HepG2 (cell line): Measurements from ENCODE around the gene OSBPL2. TPM values are rescaled to one million over a fixed set of nuclear protein-coding genes. Genes with fewer than 3 reads are reported as not detected.

Experiments
- ATAC-seq: fragments of 200-7000 bp; cut with Tn5 transposase; 3 replicates; pipeline ENCODE4 v1.9.1; 2020; ENCODE audit warnings: mild to moderate bottlenecking, moderate library complexity
- BruUV-seq: library from RNA; stranded (reverse); fragments of 400-500 nt; replicated peaks from 2 replicates; lab custom pipeline; 2021; lab: Mats Ljungman, UMichigan
- CTCF ChIA-PET: fragments of 300-600 bp; formaldehyde crosslinking; extraction: SDS; loops from one replicate; lab custom pipeline; 2021; ENCODE audit warnings: low total read pairs, inconsistent platforms, low intra/inter-chr PET ratio; lab: Yijun Ruan, JAX
- POLR2A ChIA-PET: fragments of 350-600 bp; sonication (Branson Sonifier 250); formaldehyde crosslinking; loops from one replicate; lab custom pipeline; 2020; ENCODE audit warnings: antibody characterized with exemption, inconsistent platforms; lab: Yijun Ruan, JAX
- DNase-seq: peaks from one replicate; pipeline ENCODE4 v3.0.0-alpha.2; 2015; ENCODE audit warnings: low spot score
- FAIRE-seq: peaks from 3 replicates; lab custom pipeline; 2011; peaks lifted over from hg19 to GRCh38; lab: Jason Lieb, UNC
- H2AFZ ChIP-seq: one replicate; pipeline ENCODE4 v1.6.1; 2011; ENCODE audit warnings: low read length, inconsistent platforms
- H3K27ac ChIP-seq: fragments of 300-600 bp; 3 replicates; pipeline ENCODE4 v1.8.0; 2011; ENCODE audit warnings: mixed run types, mild to moderate bottlenecking, mixed read lengths, low read length, inconsistent platforms; ENCODE audit not compliant: insufficient read depth; ENCODE audit errors: extremely low read length
- H3K27me3 ChIP-seq, 2 experiments: fragments of 200-600 bp in 1 of 2; 2 replicates in 1 of 2; 3 replicates in 1 of 2; pipeline versions ENCODE4 v1.6.0 to v1.8.0; 2011; ENCODE audit warnings: low read length in 2 of 2, mild to moderate bottlenecking in 2 of 2, moderate library complexity in 2 of 2, inconsistent platforms in 1 of 2; ENCODE audit not compliant: insufficient read depth in 2 of 2, control insufficient read depth in 1 of 2
- H3K36me3 ChIP-seq, 2 experiments: fragments of 200-600 bp in 1 of 2; replicated peaks in 1 of 2; 2 replicates in 1 of 2; 3 replicates in 1 of 2; pipeline versions ENCODE4 v1.5.1 to v1.8.0; 2011; ENCODE audit warnings: low read length in 2 of 2, inconsistent platforms in 1 of 2; ENCODE audit not compliant: insufficient read depth in 2 of 2, control insufficient read depth in 1 of 2
- H3K4me1 ChIP-seq: 2 replicates; pipeline ENCODE4 v1.5.1; 2012; ENCODE audit warnings: low read length, inconsistent platforms; ENCODE audit not compliant: insufficient read depth
- H3K4me2 ChIP-seq: 2 replicates; pipeline ENCODE4 v1.6.0; 2011; ENCODE audit warnings: low read depth, low read length, inconsistent platforms
- H3K4me3 ChIP-seq, 3 experiments: fragments of 200-600 bp in 1 of 3; sonication (generic), shearing (Covaris generic) in 1 of 3; replicated peaks in 1 of 3; 2 replicates each; pipeline ENCODE4 v1.5.1; 2011 to 2016; ENCODE audit warnings: low read length in 3 of 3, inconsistent platforms in 2 of 3, low read depth in 2 of 3, mild to moderate bottlenecking in 2 of 3, control low read depth in 1 of 3, mixed read lengths in 1 of 3; ENCODE audit not compliant: insufficient read depth in 1 of 3
- H3K79me2 ChIP-seq: one replicate; pipeline ENCODE4 v1.6.1; 2011; ENCODE audit warnings: low read length, inconsistent platforms; ENCODE audit not compliant: insufficient read depth
- H3K9ac ChIP-seq: 2 replicates; pipeline ENCODE4 v1.6.0; 2011; ENCODE audit warnings: mild to moderate bottlenecking, low read depth, low read length, inconsistent platforms; ENCODE audit not compliant: insufficient read depth
- H3K9me3 ChIP-seq: 2 replicates; pipeline ENCODE4 v1.5.1; 2012; ENCODE audit warnings: mild to moderate bottlenecking, low read length
- H4K20me1 ChIP-seq: 2 replicates; pipeline ENCODE4 v1.6.0; 2011; ENCODE audit warnings: inconsistent platforms, mild to moderate bottlenecking, low read length, moderate library complexity; ENCODE audit not compliant: insufficient read depth
- ZNF280B ChIP-seq: sonication (generic); formaldehyde crosslinking; IDR thresholded peaks from 2 replicates; pipeline ENCODE4 v1.5.0; 2020; ENCODE audit warnings: missing genetic modification reagents, mild to moderate bottlenecking, borderline replicate concordance
- ZNF891 ChIP-seq: sonication (generic); formaldehyde crosslinking; IDR thresholded peaks from 2 replicates; pipeline ENCODE4 v1.5.0; 2020; ENCODE audit warnings: mild to moderate bottlenecking, missing genetic modification reagents
- WGBS: methylation state at CpG from one replicate; pipeline ENCODE4 v1.1.6; 2017; ENCODE audit warnings: low lambda C conversion rate; 5-methylcytosine and 5-hydroxymethylcytosine counted together
- in situ Hi-C: cut with HindIII; loops from 2 replicates; pipeline ENCODE4 v1.10.0; 2017; ENCODE audit warnings: low pct_unique_long_range_greater_than_20kb; ENCODE audit not compliant: extremely low pct_ligation_motif_present
- intact Hi-C: fragments of 100-400 bp; cut with micrococcal nuclease; formaldehyde crosslinking; loops from one replicate; pipeline ENCODE4 v1.10.0; 2022; ENCODE audit not compliant: unreplicated experiment
- polyA plus RNA-seq, 8 experiments: library from polyadenylated mRNA; depleted of rRNA in 3 of 8; stranded (reverse) in 7 of 8; unstranded in 1 of 8; fragments of >200 nt; fragmentation: Illumina TruSeq in 4 of 8; extraction: Trizol in 4 of 8; gene quantifications; 2 replicates each; pipeline versions ENCODE4 v1.2.1 to v1.2.3, GENCODE V29; 2011 to 2016; ENCODE audit warnings: low read depth in 4 of 8, missing spikeins in 1 of 8, mixed read lengths in 1 of 8; ENCODE audit not compliant: insufficient read depth in 1 of 8
- total RNA-seq, 5 experiments: library from RNA; depleted of rRNA; stranded (reverse); fragments of >200 nt; fragmentation: Illumina TruSeq; extraction: Trizol; gene quantifications; 2 replicates each; pipeline ENCODE4 v1.2.3, GENCODE V29; 2016; ENCODE audit warnings: low read depth in 1 of 5
- TF ChIP-seq, protein P1 (sequence below): sonication (generic); formaldehyde crosslinking; IDR thresholded peaks from 2 replicates; pipeline ENCODE4 v1.4.0; 2020; ENCODE audit warnings: mild to moderate bottlenecking, missing genetic modification reagents
- TF ChIP-seq, protein P2 (sequence below): sonication (generic); formaldehyde crosslinking; IDR thresholded peaks from 2 replicates; pipeline ENCODE4 v1.8.1; 2022; ENCODE audit warnings: low read depth, mild to moderate bottlenecking, missing genetic modification reagents

OSBPL2 gene
- total and polyA plus RNA-seq, 2 of the 13 experiments (the other 11 are each of a cell fraction or from before 2014, with no cell fraction given), result 18.5 to 37.4 TPM

DNA sequence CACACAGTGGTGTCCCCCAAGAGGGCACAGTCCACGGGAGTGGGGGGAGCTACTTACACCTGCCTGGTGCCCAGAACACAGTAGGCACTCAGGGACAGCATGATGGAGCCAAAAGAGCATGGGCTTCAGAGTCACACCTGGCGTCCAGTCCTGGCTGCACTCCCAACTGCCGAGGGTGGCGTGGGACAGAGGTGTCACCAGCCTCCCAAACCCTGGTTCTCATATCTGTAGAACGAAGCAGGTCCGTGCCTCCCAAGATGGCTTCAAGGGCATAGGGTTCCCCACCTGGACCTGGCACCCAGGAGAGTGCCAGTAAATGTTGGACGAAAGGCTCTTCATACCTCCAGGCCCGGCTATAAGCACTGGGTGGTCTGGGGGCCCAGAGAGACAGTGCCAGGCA, 27.1 kb upstream of the OSBPL2 start:
- in situ Hi-C loops, result no loop called here
- TF ChIP-seq ZNF280B (CRISPR knock-in tag) (0 out of 2 replicates have a peak, but pooled peaks have one; percentile 20), ZNF891 (CRISPR knock-in tag) (0 out of 2 replicates have a peak, but pooled peaks have one; percentile 59)
- TF ChIP-seq, protein P1, sequence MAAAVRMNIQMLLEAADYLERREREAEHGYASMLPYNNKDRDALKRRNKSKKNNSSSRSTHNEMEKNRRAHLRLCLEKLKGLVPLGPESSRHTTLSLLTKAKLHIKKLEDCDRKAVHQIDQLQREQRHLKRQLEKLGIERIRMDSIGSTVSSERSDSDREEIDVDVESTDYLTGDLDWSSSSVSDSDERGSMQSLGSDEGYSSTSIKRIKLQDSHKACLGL (CRISPR knock-in tag), result 0 out of 2 replicates have a peak, but pooled peaks have one; percentile 38
- TF ChIP-seq, protein P2, sequence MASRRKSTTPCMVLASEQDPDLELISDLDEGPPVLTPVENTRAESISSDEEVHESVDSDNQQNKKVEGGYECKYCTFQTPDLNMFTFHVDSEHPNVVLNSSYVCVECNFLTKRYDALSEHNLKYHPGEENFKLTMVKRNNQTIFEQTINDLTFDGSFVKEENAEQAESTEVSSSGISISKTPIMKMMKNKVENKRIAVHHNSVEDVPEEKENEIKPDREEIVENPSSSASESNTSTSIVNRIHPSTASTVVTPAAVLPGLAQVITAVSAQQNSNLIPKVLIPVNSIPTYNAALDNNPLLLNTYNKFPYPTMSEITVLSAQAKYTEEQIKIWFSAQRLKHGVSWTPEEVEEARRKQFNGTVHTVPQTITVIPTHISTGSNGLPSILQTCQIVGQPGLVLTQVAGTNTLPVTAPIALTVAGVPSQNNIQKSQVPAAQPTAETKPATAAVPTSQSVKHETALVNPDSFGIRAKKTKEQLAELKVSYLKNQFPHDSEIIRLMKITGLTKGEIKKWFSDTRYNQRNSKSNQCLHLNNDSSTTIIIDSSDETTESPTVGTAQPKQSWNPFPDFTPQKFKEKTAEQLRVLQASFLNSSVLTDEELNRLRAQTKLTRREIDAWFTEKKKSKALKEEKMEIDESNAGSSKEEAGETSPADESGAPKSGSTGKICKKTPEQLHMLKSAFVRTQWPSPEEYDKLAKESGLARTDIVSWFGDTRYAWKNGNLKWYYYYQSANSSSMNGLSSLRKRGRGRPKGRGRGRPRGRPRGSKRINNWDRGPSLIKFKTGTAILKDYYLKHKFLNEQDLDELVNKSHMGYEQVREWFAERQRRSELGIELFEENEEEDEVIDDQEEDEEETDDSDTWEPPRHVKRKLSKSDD, result no peak

More for the DNA sequence above, 27.1 kb upstream of the OSBPL2 start:
- BruUV-seq, result no TSS peak
- intact Hi-C loops, result no loop called here
- H3K79me2 ChIP-seq, result no peaks in the 10 kb centered on the region
- ATAC-seq (no peak), FAIRE-seq (no peak), DNase-seq (no peak)
- no peak overlapping the region for H3K27ac ChIP-seq
- CTCF ChIA-PET, result no interaction called here
- 27% methylated on average over 7 of the region's 8 CpGs for whole genome bisulfite sequencing
- no peaks in the 10 kb centered on the region for H3K9me3 ChIP-seq
- no peaks in the 10 kb centered on the region; the same call in 1 of the 2 replicates for H4K20me1 ChIP-seq
- no peaks in the 10 kb centered on the region for H3K36me3 ChIP-seq
- H3K4me2 ChIP-seq, result no peak overlapping the region
- POLR2A ChIA-PET, result no interaction called here
- no peak overlapping the region for H3K9ac ChIP-seq
- no peak overlapping the region for H3K4me3 ChIP-seq
- peaks cover 18% of the 10 kb centered on the region for H3K4me1 ChIP-seq
- H2AFZ ChIP-seq, result no peak overlapping the region
- H3K27me3 ChIP-seq, result peaks cover 39 to 59% of the 10 kb centered on the region in 2 experiments
